T-helper 2 cell (primary cell): ENCODE data around the gene ZNF157.
"Not testable (repeated sequence)": the region's sequence is repeated elsewhere in the genome, so short reads cannot be mapped to it uniquely, and the experiment has no call there.

Experiments
- DNase-seq, 5 experiments: peaks; one replicate each; pipeline versions ENCODE4 v3.0.0 to v3.0.0-alpha.2; 2012 to 2022
- total RNA-seq, 2 donors: gene quantifications; one replicate each; lab custom pipeline; 2026; lab: John Stamatoyannopoulos, UW

ZNF157 gene
- total RNA-seq = 0.94 to 1.1 reads per million in 2 donors

- DNase-seq = no peak
Measured at GRCh38 chrX:47370278-47370677, at the start of gene ZNF157. ZNF157 (plus strand) TSS chrX:47370578; CDS start chrX:47370669, 91 bp downstream.

DNA sequence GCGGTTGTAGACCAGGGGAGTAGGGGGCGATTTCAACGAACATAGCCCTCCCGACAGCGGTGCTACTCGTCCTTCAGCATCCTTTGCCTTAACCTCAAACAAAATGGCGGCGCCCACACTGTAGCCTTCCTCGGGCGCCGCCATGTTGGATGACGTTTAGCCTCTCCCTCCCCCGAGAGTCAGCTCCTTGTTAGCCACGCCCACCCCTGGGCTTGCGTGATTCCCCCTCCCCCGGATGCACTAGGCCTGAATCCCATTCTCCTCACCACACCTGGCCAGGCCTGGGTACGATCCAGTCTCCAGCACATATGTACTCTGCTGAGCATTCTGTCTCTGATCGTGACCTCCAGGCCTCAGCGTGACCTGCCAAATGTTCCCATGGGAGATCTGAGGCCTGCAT lies 49.0 kb upstream of the ZNF157 start:
- no peak for DNase-seq

DNA sequence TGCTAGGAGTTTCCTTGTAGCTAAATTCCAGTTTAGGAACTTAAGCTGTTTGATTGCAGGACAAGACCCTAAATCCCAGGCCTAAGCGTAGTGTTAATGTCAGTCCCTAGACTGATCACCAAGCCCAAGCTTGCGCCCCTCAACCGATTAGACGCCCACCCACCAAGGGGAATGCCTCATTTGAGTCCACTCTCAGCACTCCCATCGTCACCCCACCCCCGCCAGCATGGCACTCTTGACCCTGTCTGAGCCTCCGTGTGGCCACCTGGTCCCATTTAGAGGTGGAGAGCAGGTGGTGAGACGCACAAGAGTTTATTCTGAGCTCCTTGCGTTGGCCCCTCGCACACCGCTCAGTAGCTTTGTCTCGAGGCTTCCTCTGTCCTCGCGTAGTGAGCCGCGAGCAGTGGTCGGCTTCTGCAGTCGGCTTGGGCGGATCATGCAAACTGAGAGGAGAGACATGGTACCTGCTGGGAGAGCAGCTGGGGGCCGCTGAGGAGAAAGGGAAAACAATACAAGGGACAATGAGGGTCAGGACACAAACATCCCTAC lies 48.5 kb upstream of the ZNF157 start:
- no peak for DNase-seq

DNA sequence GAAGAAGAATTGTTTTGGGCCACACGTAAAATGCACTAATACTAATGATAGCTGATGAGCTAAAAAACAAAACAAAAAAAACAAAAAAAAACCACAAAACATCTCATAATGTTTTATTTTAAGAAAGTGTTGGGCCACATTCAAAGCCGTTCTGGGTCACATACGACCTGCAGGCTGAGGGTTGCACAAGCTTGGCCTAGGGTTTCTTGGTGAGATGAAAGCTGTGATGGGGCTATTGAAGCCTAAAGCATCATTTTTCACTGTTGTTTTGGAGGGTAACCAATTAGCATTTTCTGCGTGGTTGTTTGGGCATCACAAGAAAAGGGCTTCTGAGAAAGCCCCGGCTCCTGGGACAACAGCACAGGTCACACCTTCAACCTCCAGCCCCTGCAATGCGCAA lies 42.5 kb upstream of the ZNF157 start:
- DNase-seq = no peak

- DNase-seq = not testable (repeated sequence)
Measured at GRCh38 chrX:47332729-47333128, 37.6 kb upstream of the ZNF157 start.

DNA sequence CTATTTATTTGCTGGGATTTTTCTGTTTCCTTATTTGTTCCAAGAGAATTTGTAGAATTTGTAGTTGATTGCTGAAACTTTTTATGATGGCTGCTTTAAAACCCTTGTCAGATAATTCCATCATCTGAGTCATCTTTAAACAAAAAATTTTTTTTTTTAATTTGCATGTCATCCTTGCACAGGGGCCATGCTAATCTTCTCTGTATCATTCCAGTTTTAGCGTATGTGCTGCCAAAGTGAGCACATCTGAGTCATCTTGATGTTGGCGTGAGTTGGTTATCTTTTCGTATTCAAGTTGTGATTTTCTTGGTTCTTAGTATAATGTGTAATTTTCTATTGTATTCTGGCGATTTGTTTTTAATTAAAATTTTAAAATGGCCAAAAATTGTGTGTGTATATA lies 18.7 kb upstream of the ZNF157 start:
- DNase-seq = peak in 1 of 5 experiments; percentile 47

DNA sequence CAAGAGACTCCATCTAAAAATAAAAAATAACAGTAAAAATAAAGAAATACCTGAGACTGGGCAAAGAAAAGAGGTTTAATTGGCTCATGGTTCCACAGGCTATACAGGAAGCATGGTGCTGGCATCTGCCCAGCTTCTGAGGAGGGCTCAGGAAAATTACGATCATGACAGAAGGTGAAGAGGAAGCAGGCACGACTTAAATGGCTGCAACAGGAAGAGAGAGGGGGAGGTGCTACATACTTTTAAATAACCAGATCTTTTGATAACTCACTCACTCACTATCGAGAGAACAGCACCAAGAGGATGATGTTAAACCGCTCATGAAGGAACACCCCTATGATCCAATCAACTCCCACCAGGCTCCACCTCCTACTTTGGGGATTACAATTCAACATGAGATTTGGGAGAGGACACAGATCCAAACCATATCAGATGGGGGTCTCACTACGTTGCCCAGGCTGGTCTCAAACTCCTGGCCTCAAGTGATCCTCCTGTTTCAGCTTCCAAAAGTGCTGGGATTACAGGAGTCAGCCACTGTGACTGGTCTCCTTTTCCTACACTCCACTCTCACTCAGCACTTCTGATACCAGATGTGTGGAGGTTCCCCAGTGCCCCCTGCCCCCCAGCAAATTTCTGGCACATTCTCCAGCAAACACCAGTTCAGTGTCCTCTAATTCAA lies 11.9 kb upstream of the ZNF157 start:
- DNase-seq = peak in 3 of 5 experiments; percentile 13 to 73 (median 15)

- no peak for DNase-seq
Measured at GRCh38 chrX:47360423-47361179, 9.8 kb upstream of the ZNF157 start.

DNA sequence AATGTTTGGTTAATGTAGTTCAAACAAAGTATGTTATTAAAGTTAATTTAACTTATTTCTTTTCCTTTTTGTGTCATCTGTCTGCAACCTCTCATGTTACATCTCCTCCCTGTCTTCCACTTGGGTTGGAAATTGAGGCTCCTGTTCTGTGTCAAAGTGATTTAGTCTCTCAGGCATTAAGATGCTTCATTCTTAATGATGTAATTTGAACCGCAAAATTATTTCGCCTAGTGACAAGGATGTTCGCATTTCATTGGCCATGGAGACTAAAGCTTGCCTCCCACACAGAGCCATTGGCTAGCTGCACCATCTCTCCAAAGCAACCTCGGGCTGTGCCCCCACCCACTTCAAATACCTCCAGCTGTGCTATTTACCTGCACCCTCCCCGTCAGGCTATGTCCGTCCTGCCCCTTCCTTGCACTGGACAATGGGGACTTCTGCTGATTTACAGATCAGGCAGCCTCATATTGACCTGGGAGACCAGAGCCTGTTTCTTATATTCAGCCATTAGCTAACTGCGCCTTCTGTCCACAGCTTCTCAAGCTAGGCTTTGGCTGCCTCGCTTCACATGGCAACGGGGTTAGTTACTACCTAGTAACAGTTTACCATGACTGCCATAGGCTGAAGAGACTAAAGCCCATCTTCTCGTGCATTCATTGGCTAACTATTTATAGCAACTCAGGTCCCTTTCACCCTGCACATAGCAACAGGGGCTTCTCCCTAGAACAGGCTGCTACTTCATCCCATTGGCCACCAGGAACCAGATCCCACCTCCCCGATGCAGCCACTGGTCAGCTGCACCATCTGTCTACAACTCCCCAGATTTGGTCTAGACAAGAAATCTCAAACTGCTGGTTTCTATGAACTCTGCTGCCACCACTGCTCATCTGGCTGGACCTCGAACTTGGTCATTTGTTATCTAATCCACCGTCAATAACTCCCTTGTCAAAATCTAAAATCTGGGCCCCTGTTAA lies 8.6 kb upstream of the ZNF157 start:
- DNase-seq = peak in 4 of 5 experiments; percentile 10 to 67 (median 37)

DNA sequence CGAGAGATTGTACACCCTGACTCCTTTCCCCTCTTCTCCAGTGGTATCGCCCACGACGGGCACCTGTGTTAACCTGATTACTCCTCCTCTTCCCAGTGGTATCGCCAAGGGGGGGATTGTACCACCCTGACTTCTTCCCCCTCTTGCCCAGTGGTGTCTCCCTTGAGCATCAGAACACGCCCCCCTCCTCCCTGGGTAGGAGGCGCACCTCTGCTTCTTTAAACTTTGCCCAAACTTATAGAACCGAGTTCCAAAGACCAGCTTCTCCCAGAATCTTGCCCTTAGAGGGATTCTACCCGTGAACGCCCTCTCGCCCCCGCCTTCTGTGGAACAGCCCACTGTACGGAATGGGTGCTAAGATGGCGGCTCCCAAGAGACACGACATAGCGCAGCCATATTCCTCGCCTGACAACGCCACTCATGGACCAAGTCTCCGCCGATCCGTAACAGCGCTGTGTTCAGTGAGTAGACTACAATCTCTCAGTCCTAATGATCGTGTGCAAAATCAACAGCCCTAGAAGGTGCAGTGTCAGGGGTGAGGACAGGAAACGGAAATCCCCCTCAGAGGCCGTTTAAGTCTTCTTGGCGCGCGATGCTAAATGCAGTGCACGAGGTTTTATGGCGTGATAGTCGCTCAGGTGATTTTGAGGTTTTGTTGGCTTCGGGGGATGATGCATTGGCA lies 4.2 kb upstream of the ZNF157 start:
- DNase-seq = peak; percentile 20 to 92 (median 58)

DNA sequence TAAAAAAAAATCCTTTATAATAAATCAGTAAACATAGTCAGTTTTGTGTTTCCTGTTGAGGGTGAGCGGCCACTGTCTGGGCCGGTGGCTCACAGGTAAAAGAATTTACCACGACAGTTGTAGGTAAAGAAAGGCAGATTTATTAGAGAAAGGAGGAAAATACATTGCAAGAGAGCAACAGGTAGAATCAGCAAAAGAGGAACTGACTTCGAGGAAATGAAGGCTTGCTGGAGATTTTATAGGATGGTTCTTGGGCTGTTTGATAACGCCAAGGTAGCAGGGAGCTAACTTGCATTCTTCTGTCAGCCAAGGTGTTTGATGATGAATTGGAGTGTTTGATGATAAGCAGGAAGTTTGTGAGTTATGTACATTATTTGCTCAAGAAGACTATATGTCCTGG lies 2.8 kb downstream of the ZNF157 start:
- DNase-seq = no peak

- peak; percentile 19 to 81 (median 65) for DNase-seq
Measured at GRCh38 chrX:47380268-47380667, 9.9 kb downstream of the ZNF157 start.

GRCh38 chrX:47380837-47381236 lies 10.5 kb downstream of the ZNF157 start:
- DNase-seq = not testable (repeated sequence)

DNA sequence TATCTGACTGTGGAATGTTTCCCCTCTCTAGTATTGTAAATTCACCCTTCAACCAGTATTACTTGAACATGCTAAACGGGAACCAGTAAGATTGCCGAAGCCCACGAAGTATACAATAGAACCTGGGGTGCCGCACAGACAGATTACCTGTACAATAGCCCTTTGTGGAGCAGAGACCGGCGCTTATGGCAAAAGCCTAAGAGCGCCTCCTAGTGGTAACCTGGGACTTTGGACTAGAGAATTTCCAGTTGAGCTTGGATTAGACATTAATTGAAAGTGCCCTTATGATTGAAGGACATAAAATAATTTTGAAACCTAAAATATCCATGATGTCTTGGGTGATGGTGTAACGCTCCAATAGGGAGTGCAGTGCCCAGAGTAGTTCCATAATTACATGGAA lies 14.1 kb downstream of the ZNF157 start:
- peak in 4 of 5 experiments; percentile 40 to 71 (median 54) for DNase-seq

- no peak for DNase-seq
Measured at GRCh38 chrX:47390780-47391179, 20.4 kb downstream of the ZNF157 start.

GRCh38 chrX:47413179-47413594 lies 42.8 kb downstream of the ZNF157 start:
- no peak for DNase-seq

- DNase-seq = no peak
Measured at GRCh38 chrX:47420265-47420664, 49.9 kb downstream of the ZNF157 start.

DNA sequence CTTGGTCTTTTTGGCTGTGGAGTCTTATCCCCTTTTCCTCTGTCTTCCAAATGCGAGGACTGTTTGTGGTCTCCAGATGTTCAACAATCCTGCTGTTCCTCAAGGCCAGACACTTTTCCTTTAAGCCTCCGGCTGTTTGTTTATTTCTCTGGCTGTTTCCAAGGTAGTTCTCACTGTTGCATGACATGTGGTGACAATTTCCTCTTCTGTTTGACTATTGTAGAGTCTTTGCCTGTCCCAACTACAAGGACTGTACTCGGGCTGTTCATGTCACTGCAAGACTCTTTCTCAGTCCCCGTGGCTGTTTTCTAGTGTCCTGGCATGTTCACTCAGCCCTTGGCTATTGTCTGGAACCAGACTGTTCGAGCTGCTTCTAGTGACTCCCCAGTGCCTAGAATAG lies 50.6 kb downstream of the ZNF157 start:
- DNase-seq = no peak

DNA sequence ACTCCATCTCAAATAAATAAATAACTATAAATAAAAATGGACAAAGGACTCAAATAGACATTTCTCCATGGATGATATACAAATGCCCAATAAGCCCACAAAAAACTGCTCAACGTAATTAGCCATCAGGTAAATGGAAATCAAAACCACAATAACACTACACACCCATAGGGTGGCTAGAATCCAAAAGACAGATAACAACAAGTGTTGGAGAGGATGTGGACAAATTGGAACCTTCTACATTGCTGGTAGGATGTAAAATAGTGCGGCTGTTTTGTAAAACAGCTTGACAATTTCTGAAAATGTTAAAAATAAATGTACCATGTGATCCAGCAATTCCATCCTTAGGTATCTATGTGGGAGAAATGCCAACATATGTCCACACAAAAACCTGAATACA lies 52.1 kb downstream of the ZNF157 start:
- no peak for DNase-seq

DNA sequence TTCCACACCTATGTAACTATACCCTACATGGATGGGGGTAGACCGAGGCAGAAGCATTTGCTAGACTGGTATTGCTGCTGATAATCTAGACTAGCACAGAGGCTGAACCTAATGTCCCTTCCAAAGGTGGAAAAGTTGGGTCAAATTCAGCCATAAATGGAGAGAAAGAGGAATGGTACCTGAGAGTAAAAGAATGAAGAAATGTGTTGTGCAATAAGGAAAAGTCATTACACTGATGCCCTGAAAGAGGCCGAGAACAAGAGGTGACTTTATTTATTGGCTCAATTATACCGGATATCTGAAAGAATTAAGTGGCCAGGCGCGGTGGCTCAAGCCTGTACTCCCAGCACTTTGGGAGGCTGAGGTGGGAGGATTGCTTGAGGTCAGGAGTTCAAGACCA lies 60.5 kb downstream of the ZNF157 start:
- DNase-seq = no peak

DNA sequence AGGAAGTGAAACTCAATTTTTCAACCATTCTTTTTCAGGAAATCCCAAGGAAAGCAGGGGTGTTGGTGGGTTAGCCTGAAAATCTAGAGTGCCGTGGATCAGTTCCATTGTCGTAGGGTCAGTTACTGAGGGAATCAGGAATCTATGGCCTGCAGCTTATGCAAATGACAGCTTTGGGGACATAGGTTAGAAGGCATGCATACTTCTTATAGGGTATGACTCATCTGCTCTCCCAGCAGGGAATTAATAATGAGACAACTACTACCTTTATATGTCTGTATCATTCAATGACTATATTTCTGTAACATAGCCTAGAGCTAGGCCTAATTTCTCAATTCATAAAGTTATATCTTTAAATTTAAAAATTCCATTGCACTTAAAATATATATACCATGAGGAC lies 76.1 kb downstream of the ZNF157 start:
- no peak for DNase-seq

DNA sequence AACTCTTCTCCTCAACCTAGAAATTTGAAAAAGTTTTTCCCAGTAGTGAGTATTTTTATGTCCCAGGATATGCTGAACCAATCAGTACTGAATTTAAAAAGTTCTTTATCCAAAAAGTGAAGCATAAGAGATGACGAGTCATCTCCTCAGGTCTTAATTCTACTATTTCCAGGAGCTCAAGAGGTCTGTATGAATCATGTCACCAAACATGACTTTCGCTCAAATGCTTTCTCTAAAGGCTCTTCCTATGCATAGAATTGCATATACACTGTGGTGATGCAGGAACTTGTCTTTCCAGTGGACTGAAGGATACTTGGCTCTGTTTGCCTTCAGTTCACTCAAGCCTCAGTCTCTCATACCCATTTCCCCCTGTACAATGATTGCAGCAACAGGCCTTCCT lies 76.6 kb downstream of the ZNF157 start:
- no peak for DNase-seq
